Psoas muscle (tissue), 8 donors: ENCODE measurements around the gene SMARCAL1. TPM values are rescaled to one million over a fixed set of nuclear protein-coding genes. Genes with fewer than 3 reads are reported as not detected.

ENCODE experiments used
- ATAC-seq, 4 donors: fragments of 200-7000 bp; cut with Tn5 transposase; one replicate each; pipeline ENCODE4 v1.9.1; 2020; ENCODE audit warnings: moderate library complexity in 3 of 4, mild to moderate bottlenecking in 2 of 4
- DNase-seq, 2 donors: peaks; one replicate each; pipeline ENCODE4 v3.0.0-alpha.2; 2020
- H3K27ac ChIP-seq: fragments of 200-600 bp; one replicate; pipeline ENCODE4 v1.8.0; 2022
- H3K27me3 ChIP-seq, 3 donors: fragments of 200-600 bp in 1 of 3; one replicate each; pipeline versions ENCODE4 v1.6.1 to v1.8.0; 2013 to 2022; ENCODE audit warnings: low read length in 2 of 3, mild to moderate bottlenecking in 2 of 3, moderate library complexity in 1 of 3; ENCODE audit not compliant: insufficient read depth in 3 of 3
- H3K36me3 ChIP-seq, 2 donors: fragments of 200-600 bp in 1 of 2; one replicate each; pipeline versions ENCODE4 v1.6.1 to v1.8.0; 2013 to 2022; ENCODE audit warnings: low read depth in 1 of 2, mild to moderate bottlenecking in 1 of 2, moderate library complexity in 1 of 2; ENCODE audit not compliant: insufficient read depth in 1 of 2
- H3K4me1 ChIP-seq: fragments of 200-600 bp; one replicate; pipeline ENCODE4 v1.8.0; 2022
- H3K4me3 ChIP-seq: fragments of 200-600 bp; one replicate; pipeline ENCODE4 v1.8.0; 2022; ENCODE audit warnings: mild to moderate bottlenecking
- H3K9me3 ChIP-seq: fragments of 200-600 bp; one replicate; pipeline ENCODE4 v1.8.0; 2022
- CTCF ChIP-seq: fragments of 200-600 bp; IDR thresholded peaks from one replicate; pipeline ENCODE4 v1.8.0; 2022; ENCODE audit warnings: antibody characterized with exemption
- WGBS, 3 donors: extraction: QIAGEN DNeasy Blood & Tissue Kit; methylation state at CpG; one replicate each; pipeline versions ENCODE4 v1.1.6 to v1.1.7; 2013; 5-methylcytosine and 5-hydroxymethylcytosine counted together
- intact Hi-C, 2 donors: fragments of 100-400 bp; cut with DNase I; formaldehyde crosslinking; loops; one replicate each; pipeline versions ENCODE4 v1.11.0 to v1.14.2; 2022
- polyA plus RNA-seq, 3 donors: library from polyadenylated mRNA; stranded (reverse); fragments of 200-250 nt; gene quantifications; one replicate each; pipeline ENCODE4 v1.2.3, GENCODE V29; 2013
- total RNA-seq, 4 donors: library from RNA; stranded (reverse); fragmentation: NEBNext Ultra II Directional in 2 of 4; extraction: Animal tissue kit (Norgen Biotek cat#: 25700) in 2 of 4; gene quantifications; one replicate each; pipeline versions ENCODE4 v1.2.1 to v1.2.4, GENCODE V29; 2021 to 2023
- donor health status: healthy with polysubstance abuse.
- donor health status: DM: no; HTN: no; CAD: no; lungs with moderate emphysema.
- donor health status: Bipolar disorder and iron deficiency.
- donor health status: healthy.
- donor health status: DM: yes; HTN: yes; CAD: no.
- donor health status: DM: no; HTN: no; CAD: no.
- donor health status: DM: no; HTN: no; CAD: no.
- donor health status: DM: yes; HTN: yes; CAD: no.

Gene SMARCAL1
- total and polyA plus RNA-seq, 7 donors, result 7.9 to 18.3 (median 11.4) TPM

- Histone ChIP-seq H3K27ac (no peak overlapping the region), H3K36me3 (peaks cover 15 to 95% of the 10 kb centered on the region in 2 donors), H3K4me3 (no peak overlapping the region), H3K4me1 (peaks cover 10% of the 10 kb centered on the region), H3K27me3 (no peaks in the 10 kb centered on the region), H3K9me3 (no peaks in the 10 kb centered on the region)
- intact Hi-C loops, result no loop called here
- no peak for TF ChIP-seq CTCF
- DNase-seq (no peak), ATAC-seq (no peak)
Observed at GRCh38 chr2:216431531-216431856, 19.2 kb downstream of the SMARCAL1 start.

DNA sequence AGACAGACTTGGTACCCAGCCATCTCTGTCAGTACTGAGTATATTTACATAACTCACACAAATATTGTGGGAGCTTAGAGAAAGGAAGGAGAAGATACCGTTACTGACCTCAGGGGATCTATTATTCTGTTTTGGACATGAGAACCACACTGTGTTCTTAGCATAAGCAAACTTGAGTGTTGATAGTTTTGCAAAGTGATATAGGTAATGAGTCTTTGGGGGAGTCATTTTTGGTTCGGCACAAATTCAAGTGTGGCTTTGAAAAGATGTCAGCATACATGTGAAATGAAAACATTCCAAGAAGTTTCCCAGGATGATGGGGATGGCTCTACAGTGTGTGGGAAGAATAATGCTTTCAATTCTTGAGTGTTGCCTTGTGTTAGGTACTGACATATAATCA, 24.1 kb downstream of the SMARCAL1 start:
- Histone ChIP-seq H3K27ac (no peak overlapping the region), H3K36me3 (peaks cover 26 to 100% of the 10 kb centered on the region in 2 donors), H3K4me3 (no peak overlapping the region), H3K4me1 (no peaks in the 10 kb centered on the region), H3K9me3 (no peaks in the 10 kb centered on the region), H3K27me3 (no peaks in the 10 kb centered on the region)
- 76 to 79% (median 78%) methylated on average over 2 of the region's 2 CpGs for WGBS, 3 donors
- ATAC-seq (no peak), DNase-seq (no peak)
- TF ChIP-seq CTCF, result no peak
- intact Hi-C loops, result no loop called here

DNA sequence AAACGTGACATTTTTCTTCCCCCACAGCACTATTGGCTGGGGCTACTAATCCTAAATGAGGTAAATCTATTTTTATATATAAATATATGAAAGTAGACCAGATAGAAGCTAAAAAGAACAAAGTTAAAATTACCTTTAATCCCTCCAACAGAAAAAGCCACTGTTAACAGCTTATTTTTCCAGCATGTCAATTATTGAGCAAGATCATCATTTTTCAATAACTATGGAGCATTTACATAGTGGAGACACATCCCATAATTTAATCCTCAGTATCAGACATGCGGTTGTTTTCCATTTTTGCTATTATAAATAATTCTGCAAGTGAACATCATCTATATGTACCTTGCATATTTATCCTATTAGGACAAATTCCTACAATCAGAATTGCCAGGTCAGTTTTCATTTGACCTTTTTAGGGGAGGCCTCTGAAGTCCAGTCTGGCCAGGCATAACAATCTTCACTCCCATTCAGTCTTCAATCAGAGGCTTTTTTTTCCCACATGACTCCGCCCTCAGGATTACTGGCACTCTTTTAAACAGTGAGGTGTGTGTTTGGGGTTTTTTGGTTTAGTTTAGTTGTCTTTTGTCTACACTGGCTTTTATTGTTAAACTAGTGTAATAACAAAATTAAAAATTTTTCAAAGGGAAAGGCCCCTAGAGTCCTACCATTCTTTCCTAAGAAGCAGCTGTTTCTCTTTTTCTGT, 29.2 kb downstream of the SMARCAL1 start:
- intact Hi-C loops, result no loop called here
- 78 to 97% (median 82%) methylated on average over 3 of the region's 3 CpGs for WGBS, 3 donors
- Histone ChIP-seq H3K4me3 (no peak overlapping the region), H3K27ac (no peak overlapping the region), H3K27me3 (no peaks in the 10 kb centered on the region), H3K4me1 (no peaks in the 10 kb centered on the region), H3K9me3 (no peaks in the 10 kb centered on the region), H3K36me3 (peaks cover 17 to 91% of the 10 kb centered on the region in 2 donors)
- no peak for TF ChIP-seq CTCF
- ATAC-seq, result no peak
- no peak for DNase-seq

DNA sequence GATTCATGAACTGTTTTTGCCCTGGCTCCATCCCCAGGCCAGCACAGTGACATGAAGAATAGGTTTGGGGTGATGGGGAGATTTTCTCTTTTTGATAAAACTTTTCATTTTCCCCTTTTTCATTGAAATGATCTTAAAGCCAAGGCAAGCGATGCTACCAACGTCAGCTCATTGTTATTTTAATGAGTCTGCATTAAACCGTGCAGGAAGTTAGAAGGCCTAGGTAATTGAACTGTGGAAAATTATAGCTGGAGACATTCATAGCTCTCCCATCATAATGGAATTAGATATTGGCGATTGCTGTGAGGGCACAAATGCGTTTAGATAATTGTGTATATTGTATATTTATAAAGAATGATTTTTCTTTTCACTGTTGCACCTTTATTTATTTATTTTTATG, 33.2 kb downstream of the SMARCAL1 start:
- Histone ChIP-seq H3K36me3 (peaks cover 19 to 91% of the 10 kb centered on the region in 2 donors), H3K4me3 (no peak overlapping the region), H3K4me1 (no peaks in the 10 kb centered on the region), H3K27me3 (no peaks in the 10 kb centered on the region), H3K27ac (no peak overlapping the region), H3K9me3 (no peaks in the 10 kb centered on the region)
- intact Hi-C loops, result no loop called here
- DNase-seq (no peak), ATAC-seq (no peak)
- WGBS, 3 donors, result 79 to 84% (median 79%) methylated on average over 5 of the region's 5 CpGs
- TF ChIP-seq CTCF, result no peak

DNA sequence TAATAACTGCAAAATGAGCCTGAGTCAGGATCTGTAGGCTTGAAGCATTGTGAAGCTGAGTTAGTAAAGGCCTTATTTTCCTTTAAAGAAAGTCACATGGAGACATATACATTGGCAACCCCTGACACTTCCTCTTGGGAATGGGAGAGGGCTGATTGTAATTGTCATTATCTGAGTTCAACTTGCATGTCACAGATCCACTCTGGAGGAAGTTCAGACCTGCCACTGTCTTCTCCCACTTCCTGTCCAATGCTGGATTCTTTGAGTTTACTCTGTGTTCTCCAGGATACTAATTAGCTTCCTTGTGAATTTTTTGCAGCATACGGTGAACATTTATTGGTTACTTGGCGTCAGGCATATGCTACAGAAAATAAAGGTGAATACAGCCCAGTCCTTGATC, 34.1 kb downstream of the SMARCAL1 start:
- H3K4me3 ChIP-seq, result no peak overlapping the region
- no peaks in the 10 kb centered on the region for H3K9me3 ChIP-seq
- H3K27me3 ChIP-seq, result no peaks in the 10 kb centered on the region
- no peaks in the 10 kb centered on the region for H3K4me1 ChIP-seq
- ATAC-seq (no peak), DNase-seq (no peak)
- H3K36me3 ChIP-seq, result peaks cover 22 to 91% of the 10 kb centered on the region in 2 donors
- no peak overlapping the region for H3K27ac ChIP-seq
- intact Hi-C loops, result no loop called here
- WGBS, 3 donors, result 71 to 93% (median 90%) methylated on average over 2 of the region's 2 CpGs
- no peak for TF ChIP-seq CTCF
